Measurements from ENCODE around the gene AGPS. TPM values are rescaled to one million over a fixed set of nuclear protein-coding genes. Genes with fewer than 3 reads are reported as not detected.

AGPS gene
- total RNA-seq, 1 experiment from 2014 or later, result 60.9 TPM

GRCh38 chr2:177579486-177580036, 187.0 kb downstream of the AGPS start:
- Histone ChIP-seq H3K18ac (ENCODE audit: insufficient read length, low read depth, low read length) (no peak overlapping the region), H2BK12ac (ENCODE audit: insufficient read length, low read depth, low read length) (no peak overlapping the region), H3K27me3 (ENCODE audit: insufficient read depth, low read length) (no peaks in the 10 kb centered on the region), H3K79me2 (ENCODE audit: insufficient read depth, low read length) (no peaks in the 10 kb centered on the region), H3K4me1 (ENCODE audit: insufficient read depth, low read length) (no peaks in the 10 kb centered on the region), H3K27ac (ENCODE audit: insufficient read length, low read depth, low read length) (no peak overlapping the region), H4K5ac (ENCODE audit: insufficient read length, low read depth, low read length) (no peak overlapping the region), H3K9me3 (ENCODE audit: control insufficient read depth, low read depth, low read length) (no peaks in the 10 kb centered on the region), H3K9ac (ENCODE audit: extremely low read depth, insufficient read length, low read length) (no peak overlapping the region), H2BK120ac (ENCODE audit: low read depth, low read length, poor library complexity, severe bottlenecking) (no peak overlapping the region), H3K23ac (ENCODE audit: insufficient read length, low read depth, low read length) (no peak overlapping the region), H3K14ac (ENCODE audit: insufficient read depth, low read length) (no peak overlapping the region), H3K23me2 (ENCODE audit: insufficient read length, low read depth, low read length, poor library complexity, severe bottlenecking) (no peaks in the 10 kb centered on the region), H3K4ac (ENCODE audit: low read depth, low read length) (no peak overlapping the region), H2AFZ (ENCODE audit: low read length) (no peak overlapping the region), H3K4me2 (ENCODE audit: insufficient read depth, insufficient read length, low read length) (no peak overlapping the region), H2BK20ac (ENCODE audit: low read depth, low read length, poor library complexity, severe bottlenecking) (no peak overlapping the region), H4K8ac (replicated peaks; ENCODE audit: insufficient read length, low read depth, low read length) (no peak overlapping the region), H3K79me1 (ENCODE audit: insufficient read depth, low read depth, low read length, poor library complexity, severe bottlenecking) (no peaks in the 10 kb centered on the region), H2BK15ac (ENCODE audit: low read depth, low read length) (no peak overlapping the region), H4K91ac (ENCODE audit: insufficient read length, low read depth, low read length) (no peak overlapping the region), H2AK5ac (ENCODE audit: insufficient read length, low read length) (no peak overlapping the region), H3T11ph (ENCODE audit: low read length) (no peak overlapping the region), H3K56ac (ENCODE audit: insufficient read length, low read depth, low read length) (no peak overlapping the region), H2BK5ac (ENCODE audit: insufficient read length, low read length) (no peak overlapping the region), H4K20me1 (ENCODE audit: control insufficient read depth, insufficient read depth, insufficient read length) (no peaks in the 10 kb centered on the region)
- Mint-ChIP-seq H3K27ac (no peak overlapping the region), H3K4me3 (no peak overlapping the region), H3K36me3 (ENCODE audit: insufficient read depth in 1 of 3, low read depth in 3 of 3) (no peaks in the 10 kb centered on the region), H3K4me1 (no peaks in the 10 kb centered on the region), H3K27me3 (ENCODE audit: low read depth) (peaks cover 3% of the 10 kb centered on the region; the same call in 1 of the 2 replicates), H3K9me3 (no peaks in the 10 kb centered on the region)
- no CpG with 5 or more reads among the region's 3 CpGs for WGBS (ENCODE audit: extremely low coverage, insufficient read length, low lambda C conversion rate)
- DNase-seq, result no peak
- no peak for TF ChIP-seq CTCF (conservative IDR thresholded peaks at IDR 0.05)
